GM12878 (cell line): ENCODE data around the gene TMPRSS3. TPM values are rescaled to one million over a fixed set of nuclear protein-coding genes. Genes with fewer than 3 reads are reported as not detected.

ENCODE experiments used
- ATAC-seq: fragments of 200-7000 bp; cut with Tn5 transposase; 3 replicates; pipeline ENCODE4 v1.9.1; 2020; ENCODE audit warnings: mild to moderate bottlenecking, moderate library complexity
- BruUV-seq: library from RNA; stranded (reverse); fragments of 400-500 nt; replicated peaks from 2 replicates; lab custom pipeline; 2021; lab: Mats Ljungman, UMichigan
- CTCF ChIA-PET: fragments of 300-600 bp; sonication (Branson Sonifier 250); formaldehyde crosslinking; extraction: SDS; loops from one replicate; lab custom pipeline; 2021; ENCODE audit warnings: inconsistent platforms; lab: Yijun Ruan, JAX
- POLR2A ChIA-PET: fragments of 350-600 bp; formaldehyde crosslinking; extraction: SDS; loops from one replicate; lab custom pipeline; 2021; ENCODE audit warnings: inconsistent platforms; lab: Charles Lee
- RAD21 ChIA-PET: fragments of 300-600 bp; sonication (Branson Sonifier 250); formaldehyde crosslinking; loops from one replicate; lab custom pipeline; 2023; ENCODE audit warnings: antibody characterized with exemption; ENCODE audit not compliant: unreplicated experiment; lab: Charles Lee
- SMC1A ChIA-PET: fragments of 300-600 bp; sonication (Branson Sonifier 250); formaldehyde crosslinking; loops from one replicate; lab custom pipeline; 2023; ENCODE audit not compliant: unreplicated experiment, uncharacterized antibody; lab: Charles Lee
- DNase-seq: peaks from one replicate; pipeline ENCODE4 v3.0.0-alpha.2; 2011; ENCODE audit warnings: low read depth, low spot score
- FAIRE-seq: peaks from 3 replicates; lab custom pipeline; 2011; peaks lifted over from hg19 to GRCh38; lab: Jason Lieb, UNC
- H2AFZ ChIP-seq: 2 replicates; pipeline ENCODE4 v1.6.0; 2011; ENCODE audit warnings: low read depth, low read length, control low read depth; ENCODE audit not compliant: control insufficient read depth
- H3K27ac ChIP-seq: 2 replicates; pipeline ENCODE4 v1.5.1; 2011; ENCODE audit warnings: control low read depth; ENCODE audit not compliant: control insufficient read depth, insufficient read depth
- H3K27me3 ChIP-seq, 2 experiments: replicated peaks in 1 of 2; 2 replicates each; pipeline versions ENCODE4 v1.6.0 to v1.6.1; 2011; ENCODE audit warnings: low read length in 1 of 2; ENCODE audit not compliant: control insufficient read depth in 2 of 2, insufficient read depth in 2 of 2
- H3K36me3 ChIP-seq, 2 experiments: 2 replicates each; pipeline ENCODE4 v1.5.1; 2011; ENCODE audit warnings: low read length in 1 of 2; ENCODE audit not compliant: control insufficient read depth in 2 of 2, insufficient read depth in 2 of 2
- H3K4me1 ChIP-seq: 2 replicates; pipeline ENCODE4 v1.6.1; 2011; ENCODE audit warnings: mild to moderate bottlenecking, low read length, moderate library complexity, mixed read lengths; ENCODE audit not compliant: control insufficient read depth, insufficient read depth
- H3K4me2 ChIP-seq: 2 replicates; pipeline ENCODE4 v1.6.0; 2011; ENCODE audit warnings: control low read depth; ENCODE audit not compliant: control insufficient read depth, insufficient read depth
- H3K4me3 ChIP-seq: fragments of 200-600 bp; sonication (generic); 2 replicates; pipeline ENCODE4 v1.5.1; 2016
- H3K79me2 ChIP-seq: 2 replicates; pipeline ENCODE4 v1.6.0; 2011; ENCODE audit warnings: low read length; ENCODE audit not compliant: control insufficient read depth, insufficient read depth
- H3K9ac ChIP-seq: 2 replicates; pipeline ENCODE4 v1.8.0; 2011; ENCODE audit warnings: low read length, control low read depth, mixed read lengths; ENCODE audit not compliant: control insufficient read depth, insufficient read depth
- H3K9me3 ChIP-seq: replicated peaks from 3 replicates; pipeline ENCODE4 v1.5.1; 2011; ENCODE audit warnings: mild to moderate bottlenecking, low read length; ENCODE audit not compliant: control insufficient read depth, insufficient read depth
- H4K20me1 ChIP-seq: 2 replicates; pipeline ENCODE4 v1.6.0; 2011; ENCODE audit not compliant: control insufficient read depth, insufficient read depth
- BCL11A ChIP-seq: IDR thresholded peaks from 2 replicates; pipeline ENCODE4 v1.6.1; 2011; ENCODE audit warnings: low read depth, low read length
- E2F4 ChIP-seq: IDR thresholded peaks from 2 replicates; pipeline ENCODE4 v1.6.1; 2012; ENCODE audit warnings: low read depth, low read length, improper control_type of control experiment
- EZH2 ChIP-seq: IDR thresholded peaks from 2 replicates; pipeline ENCODE4 v1.6.1; 2012; ENCODE audit warnings: low read depth, mild to moderate bottlenecking, control low read depth, inconsistent platforms, low read length, borderline replicate concordance; ENCODE audit not compliant: control insufficient read depth
- FOS ChIP-seq: IDR thresholded peaks from 3 replicates; pipeline ENCODE4 v1.6.1; 2011; ENCODE audit warnings: borderline replicate concordance; ENCODE audit not compliant: insufficient read length; ENCODE audit errors: extremely low read depth
- HCFC1 ChIP-seq: fragments of 150-350 bp; IDR thresholded peaks from 2 replicates; pipeline ENCODE4 v1.6.1; 2014; ENCODE audit warnings: low read length
- IRF4 ChIP-seq: IDR thresholded peaks from 2 replicates; pipeline ENCODE4 v1.6.1; 2011; ENCODE audit warnings: low read depth, low read length
- JUNB ChIP-seq: IDR thresholded peaks from 2 replicates; pipeline ENCODE4 v1.6.1; 2016; ENCODE audit warnings: antibody characterized with exemption, mild to moderate bottlenecking
- KLF5 ChIP-seq: fragments of 450-650 bp; IDR thresholded peaks from 2 replicates; pipeline ENCODE4 v1.6.1; 2014; ENCODE audit warnings: mild to moderate bottlenecking; ENCODE audit not compliant: partially characterized antibody
- LARP7 ChIP-seq: fragments of 450-650 bp; IDR thresholded peaks from 2 replicates; pipeline ENCODE4 v1.6.1; 2017; ENCODE audit warnings: mild to moderate bottlenecking
- NFXL1 ChIP-seq: fragments of 450-650 bp; IDR thresholded peaks from 2 replicates; pipeline ENCODE4 v1.6.1; 2017; ENCODE audit warnings: antibody characterized with exemption, mild to moderate bottlenecking, borderline replicate concordance
- NR2F1 ChIP-seq: fragments of 450-650 bp; conservative IDR thresholded peaks from 2 replicates; pipeline ENCODE4 v1.6.1; 2017; ENCODE audit warnings: mild to moderate bottlenecking
- NRF1 ChIP-seq: conservative IDR thresholded peaks from 2 replicates; pipeline ENCODE4 v1.6.1; 2011; ENCODE audit warnings: mild to moderate bottlenecking, low read depth, low read length, improper control_type of control experiment
- SIN3A ChIP-seq: IDR thresholded peaks from 2 replicates; pipeline ENCODE4 v1.6.1; 2012; ENCODE audit warnings: low read depth, low read length, improper control_type of control experiment
- SMARCA5 ChIP-seq: fragments of 450-650 bp; IDR thresholded peaks from 2 replicates; pipeline ENCODE4 v1.6.1; 2017; ENCODE audit warnings: mild to moderate bottlenecking
- SRF ChIP-seq, 2 experiments: IDR thresholded peaks; 2 replicates each; pipeline ENCODE4 v1.6.1; 2011; ENCODE audit warnings: low read depth in 2 of 2, low read length in 2 of 2, mild to moderate bottlenecking in 1 of 2, moderate library complexity in 1 of 2
- ZNF274 ChIP-seq: IDR thresholded peaks from one replicate; pipeline ENCODE4 v1.8.0; 2011; ENCODE audit not compliant: insufficient read length, insufficient read depth
- ZNF622 ChIP-seq: fragments of 450-650 bp; IDR thresholded peaks from 2 replicates; pipeline ENCODE4 v1.6.1; 2017; ENCODE audit warnings: mild to moderate bottlenecking, inconsistent platforms
- ZSCAN29 ChIP-seq: fragments of 450-650 bp; IDR thresholded peaks from 2 replicates; pipeline ENCODE4 v1.6.1; 2017; ENCODE audit warnings: mild to moderate bottlenecking, moderate library complexity
- WGBS: methylation state at CpG from one replicate; pipeline ENCODE4 v1.1.6; 2016; ENCODE audit warnings: low lambda C conversion rate; ENCODE audit not compliant: insufficient replicate concordance, insufficient coverage; ENCODE audit errors: missing lambda C conversion rate; 5-methylcytosine and 5-hydroxymethylcytosine counted together
- in situ Hi-C: fragments of 300-500 bp; cut with MboI; formaldehyde crosslinking; loops from 9 replicates; pipeline ENCODE4 v1.14.3; 2018; ENCODE audit warnings: mixed read lengths
- intact Hi-C: fragments of 100-400 bp; cut with micrococcal nuclease; formaldehyde crosslinking; loops from one replicate; pipeline ENCODE4 v1.14.2; 2022; ENCODE audit not compliant: unreplicated experiment
- polyA plus RNA-seq, 11 experiments: library from polyadenylated mRNA; depleted of rRNA in 4 of 11; unstranded in 6 of 11; stranded (reverse) in 5 of 11; fragments of >200 nt; fragmentation: Nextera tagmentation in 4 of 11; fragmentation: Illumina TruSeq in 1 of 11; extraction: Ambion mirVana in 4 of 11; extraction: Trizol in 1 of 11; gene quantifications; 1 replicate in 1 of 11; 2 replicates in 10 of 11; pipeline versions ENCODE4 v1.2.1 to v1.2.3, GENCODE V29; 2011 to 2016; ENCODE audit warnings: inconsistent platforms in 2 of 11, missing spikeins in 2 of 11, low read depth in 1 of 11
- total RNA-seq, 4 experiments: library from RNA; depleted of rRNA in 3 of 4; stranded (reverse); fragments of >200 nt in 3 of 4; fragmentation: Illumina TruSeq in 1 of 4; extraction: Trizol in 1 of 4; gene quantifications; 2 replicates each; pipeline versions ENCODE4 v1.2.1 to v1.2.3, GENCODE V29; 2013 to 2021
- TF ChIP-seq, protein P1 (sequence below): fragments of 450-650 bp; IDR thresholded peaks from 2 replicates; pipeline ENCODE4 v1.6.1; 2017; ENCODE audit warnings: borderline replicate concordance
- TF ChIP-seq, protein P2 (sequence below): fragments of 450-650 bp; IDR thresholded peaks from 2 replicates; pipeline ENCODE4 v1.6.1; 2017; ENCODE audit warnings: mild to moderate bottlenecking

Gene TMPRSS3
- total and polyA plus RNA-seq, 10 of the 15 experiments (the other 5 are each of a cell fraction or from before 2014, with no cell fraction given): 0.51 to 1.5 (median 0.82) TPM; not detected in 1

DNA sequence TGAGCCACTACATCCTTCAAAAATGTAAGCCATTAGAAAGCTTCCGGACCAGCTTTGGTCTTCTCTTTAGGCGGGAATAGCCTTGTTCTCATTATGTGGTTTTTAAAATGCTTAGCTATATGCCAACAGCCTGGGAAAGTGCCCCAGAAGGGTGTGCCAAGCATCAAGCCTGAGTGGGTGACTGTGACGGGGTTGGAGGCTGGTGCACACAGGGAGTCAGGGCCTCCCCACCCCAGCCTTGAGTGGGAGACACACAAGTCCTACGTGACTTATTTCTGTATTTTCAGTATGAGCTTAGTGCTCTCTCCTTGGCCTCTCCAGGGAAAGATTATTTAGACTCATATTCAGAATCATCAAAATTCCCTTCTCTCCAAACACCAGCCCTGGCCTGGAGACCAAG lies 17.6 kb upstream of the TMPRSS3 start (continued):
- no peak for TF ChIP-seq E2F4
- no peak for TF ChIP-seq NRF1
- TF ChIP-seq FOS: no peak
- no peak for TF ChIP-seq LARP7
- TF ChIP-seq, protein P1, sequence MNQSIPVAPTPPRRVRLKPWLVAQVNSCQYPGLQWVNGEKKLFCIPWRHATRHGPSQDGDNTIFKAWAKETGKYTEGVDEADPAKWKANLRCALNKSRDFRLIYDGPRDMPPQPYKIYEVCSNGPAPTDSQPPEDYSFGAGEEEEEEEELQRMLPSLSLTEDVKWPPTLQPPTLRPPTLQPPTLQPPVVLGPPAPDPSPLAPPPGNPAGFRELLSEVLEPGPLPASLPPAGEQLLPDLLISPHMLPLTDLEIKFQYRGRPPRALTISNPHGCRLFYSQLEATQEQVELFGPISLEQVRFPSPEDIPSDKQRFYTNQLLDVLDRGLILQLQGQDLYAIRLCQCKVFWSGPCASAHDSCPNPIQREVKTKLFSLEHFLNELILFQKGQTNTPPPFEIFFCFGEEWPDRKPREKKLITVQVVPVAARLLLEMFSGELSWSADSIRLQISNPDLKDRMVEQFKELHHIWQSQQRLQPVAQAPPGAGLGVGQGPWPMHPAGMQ: no peak
- peak; percentile 71 for TF ChIP-seq IRF4
- TF ChIP-seq NFXL1: no peak

DNA sequence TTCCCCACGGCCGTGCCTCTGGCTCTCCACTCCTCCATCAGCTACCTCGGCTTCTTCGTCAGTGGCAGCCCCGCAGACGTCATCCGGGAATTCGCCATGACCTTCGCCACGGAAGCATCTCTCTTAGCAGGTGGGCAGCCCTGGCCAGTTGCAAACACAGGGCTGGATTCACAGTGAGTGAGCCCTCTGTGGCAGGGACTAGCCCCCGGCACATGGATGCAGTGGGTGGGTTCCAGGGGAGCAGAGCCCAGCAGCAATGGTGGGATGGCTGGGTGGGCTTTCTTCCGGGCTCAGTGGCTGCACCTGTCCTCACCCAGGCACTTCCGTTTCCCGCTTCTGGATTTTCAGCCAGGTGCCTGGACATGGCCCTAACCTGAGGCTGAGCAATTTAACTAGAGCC lies 17.2 kb upstream of the TMPRSS3 start:
- no peak for DNase-seq
- intact Hi-C loops (no loop called here), in situ Hi-C loops (no loop called here)
- 80% methylated on average over 14 of the region's 14 CpGs for WGBS
- Histone ChIP-seq H3K4me1 (peaks cover 47% of the 10 kb centered on the region), H2AFZ (no peak overlapping the region), H3K4me3 (no peak overlapping the region), H3K27ac (peak overlapping the region; percentile 14), H3K36me3 (no peaks in the 10 kb centered on the region), H3K79me2 (no peaks in the 10 kb centered on the region), H3K9ac (no peak overlapping the region), H3K4me2 (no peak overlapping the region), H3K9me3 (no peaks in the 10 kb centered on the region; the same call in 2 of the 3 replicates), H3K27me3 (no peaks in the 10 kb centered on the region), H4K20me1 (no peaks in the 10 kb centered on the region)
- SMC1A ChIA-PET: interaction anchor here (0.9 to 6.1 kb wide), 11 partner anchors 8 to 73 kb away, joined by 3 to 49 read pairs (median 5); partner anchors contain the start of gene UBASH3A
- RAD21 ChIA-PET: interaction anchor here (0.6 to 4.2 kb wide), 10 partner anchors 8 to 192 kb away, joined by 3 to 32 read pairs (median 4); no protein-coding TSS in a partner anchor
- no peak for ATAC-seq
- POLR2A ChIA-PET: interaction anchor here (0.5 to 5.4 kb wide), 6 partner anchors 9 to 47 kb away, joined by 3 to 34 read pairs (median 6); partner anchors contain the start of gene UBASH3A
- BruUV-seq: no TSS peak
- CTCF ChIA-PET: interaction anchor here (1.0 to 1.7 kb wide), 6 partner anchors 8 to 102 kb away, joined by 3 to 5 read pairs (median 3); partner anchors contain the start of gene UBASH3A
- no peak for FAIRE-seq
- TF ChIP-seq BCL11A (no peak), LARP7 (no peak), ZNF274 (no peak), NR2F1 (no peak), ZSCAN29 (no peak), SMARCA5 (no peak), HCFC1 (no peak), SRF (IDR thresholded peaks at IDR 0.05; ENCODE audit: low read depth in 2 of 2, low read length in 2 of 2) (no peak), ZNF622 (no peak), EZH2 (no peak), KLF5 (no peak), SIN3A (no peak), JUNB (no peak)
- TF ChIP-seq, protein P2, sequence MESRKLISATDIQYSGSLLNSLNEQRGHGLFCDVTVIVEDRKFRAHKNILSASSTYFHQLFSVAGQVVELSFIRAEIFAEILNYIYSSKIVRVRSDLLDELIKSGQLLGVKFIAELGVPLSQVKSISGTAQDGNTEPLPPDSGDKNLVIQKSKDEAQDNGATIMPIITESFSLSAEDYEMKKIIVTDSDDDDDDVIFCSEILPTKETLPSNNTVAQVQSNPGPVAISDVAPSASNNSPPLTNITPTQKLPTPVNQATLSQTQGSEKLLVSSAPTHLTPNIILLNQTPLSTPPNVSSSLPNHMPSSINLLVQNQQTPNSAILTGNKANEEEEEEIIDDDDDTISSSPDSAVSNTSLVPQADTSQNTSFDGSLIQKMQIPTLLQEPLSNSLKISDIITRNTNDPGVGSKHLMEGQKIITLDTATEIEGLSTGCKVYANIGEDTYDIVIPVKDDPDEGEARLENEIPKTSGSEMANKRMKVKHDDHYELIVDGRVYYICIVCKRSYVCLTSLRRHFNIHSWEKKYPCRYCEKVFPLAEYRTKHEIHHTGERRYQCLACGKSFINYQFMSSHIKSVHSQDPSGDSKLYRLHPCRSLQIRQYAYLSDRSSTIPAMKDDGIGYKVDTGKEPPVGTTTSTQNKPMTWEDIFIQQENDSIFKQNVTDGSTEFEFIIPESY: no peak
